ENCODE measurements around the gene SGTA.
A peak's percentile ranks its signal among the peaks of the same experiment; 100 is the strongest.
"Not testable (repeated sequence)": the region's sequence is repeated elsewhere in the genome, so short reads cannot be mapped to it uniquely, and the experiment has no call there.

The SGTA gene

GRCh38 chr19:2792666-2793065 lies 9.6 kb upstream of the SGTA start:
- not testable (repeated sequence) for DNase-seq

GRCh38 chr19:2791876-2792275 lies 8.8 kb upstream of the SGTA start:
- no peak for DNase-seq

- DNase-seq, result no peak
Observed at GRCh38 chr19:2791440-2791839, 8.4 kb upstream of the SGTA start.

- DNase-seq, result no peak
Observed at GRCh38 chr19:2790557-2791271, 7.6 kb upstream of the SGTA start.

GRCh38 chr19:2790194-2790556 lies 7.1 kb upstream of the SGTA start:
- no peak for DNase-seq

DNA sequence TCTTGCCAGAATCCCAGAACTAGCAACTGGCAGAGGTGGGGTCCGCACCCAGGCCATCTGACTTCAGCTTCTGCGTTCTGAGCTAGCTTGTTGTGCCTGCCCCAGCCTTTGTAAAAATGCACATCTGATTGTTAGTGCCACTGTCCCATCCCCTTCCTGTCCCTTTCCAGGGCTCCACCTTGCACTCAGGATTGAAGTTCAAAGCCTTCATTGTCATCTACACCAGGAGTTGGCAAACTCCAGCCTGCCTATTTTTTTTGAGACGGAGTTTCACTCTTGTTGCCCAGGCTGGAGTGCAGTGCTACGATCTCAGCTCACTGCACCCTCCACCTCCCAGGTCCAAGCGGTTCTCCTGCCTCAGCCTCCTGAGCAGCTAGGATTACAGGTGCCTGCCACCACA lies 5.2 kb upstream of the SGTA start:
- DNase-seq, result no peak

DNA sequence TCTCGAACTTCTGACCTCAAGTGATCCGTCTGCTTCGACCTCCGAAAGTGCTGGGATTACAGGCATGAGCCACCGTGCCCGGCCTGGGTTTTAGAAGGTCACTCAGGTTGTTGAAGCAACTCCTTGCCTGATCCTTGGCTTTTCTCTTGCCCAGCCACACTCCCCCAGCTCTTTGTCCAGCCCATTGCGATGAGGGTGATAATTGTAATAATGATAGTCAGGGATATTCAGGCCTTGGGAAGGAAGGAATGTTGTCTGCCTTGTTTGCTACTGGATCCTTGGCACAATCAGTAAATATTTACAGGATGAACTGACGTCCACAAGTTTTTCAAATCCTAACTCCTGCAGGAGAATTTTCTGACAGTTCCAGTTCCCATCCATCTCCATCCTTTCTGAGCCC lies 4.0 kb upstream of the SGTA start:
- no peak for DNase-seq

DNA sequence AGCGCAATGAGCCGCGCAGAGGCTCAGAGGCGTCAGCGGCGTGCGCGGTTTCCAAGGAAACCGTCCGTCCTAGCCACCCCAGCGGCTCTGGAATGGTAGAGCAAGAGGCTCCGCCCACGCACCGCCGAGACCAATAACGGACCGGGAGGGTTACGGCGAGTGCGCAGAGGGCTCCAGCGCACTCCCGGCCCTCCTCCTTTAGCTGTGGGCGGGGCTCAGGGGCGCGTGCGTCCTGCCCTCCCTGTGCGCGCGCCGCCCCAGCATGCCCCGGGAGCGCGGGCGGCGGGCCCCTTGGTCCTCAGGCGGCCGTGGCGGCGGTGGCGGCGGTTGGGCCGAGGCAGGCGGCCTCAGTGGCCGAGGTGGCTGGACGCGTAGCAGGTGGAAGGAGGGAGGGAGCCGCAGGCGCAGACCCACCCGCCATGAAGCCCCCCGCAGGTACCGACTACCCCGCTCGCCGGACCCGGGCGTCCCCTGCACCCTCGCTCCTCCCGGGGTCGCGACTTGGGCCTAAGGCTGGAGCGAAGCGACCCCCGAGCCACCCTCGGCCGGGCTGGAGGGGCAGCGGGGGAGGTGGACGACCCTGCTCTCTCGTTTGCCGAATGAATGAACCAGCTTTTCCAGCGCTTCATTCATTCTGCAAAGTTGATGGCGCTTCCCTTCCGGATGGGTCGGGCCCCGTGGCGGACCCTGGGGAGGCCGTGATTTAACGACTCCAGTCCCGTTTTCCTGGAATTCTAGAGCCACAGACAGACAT lies 2.3 kb upstream of the SGTA start, which contains the start of gene THOP1:
Gene THOP1, plus strand, starts transcription at position 260 of the 754 bp plus-strand sequence. Its CDS starts 160 bp downstream, at position 420.
- DNase-seq, result peak; percentile 94

- no peak for DNase-seq
Observed at GRCh38 chr19:2783781-2784145, 690 bp upstream of the SGTA start.

- no peak for DNase-seq
Observed at GRCh38 chr19:2782329-2782935, 641 bp downstream of the SGTA start.

GRCh38 chr19:2780284-2780683 lies 2.8 kb downstream of the SGTA start:
- no peak for DNase-seq

- no peak for DNase-seq
Observed at GRCh38 chr19:2779121-2779740, 3.8 kb downstream of the SGTA start.

DNA sequence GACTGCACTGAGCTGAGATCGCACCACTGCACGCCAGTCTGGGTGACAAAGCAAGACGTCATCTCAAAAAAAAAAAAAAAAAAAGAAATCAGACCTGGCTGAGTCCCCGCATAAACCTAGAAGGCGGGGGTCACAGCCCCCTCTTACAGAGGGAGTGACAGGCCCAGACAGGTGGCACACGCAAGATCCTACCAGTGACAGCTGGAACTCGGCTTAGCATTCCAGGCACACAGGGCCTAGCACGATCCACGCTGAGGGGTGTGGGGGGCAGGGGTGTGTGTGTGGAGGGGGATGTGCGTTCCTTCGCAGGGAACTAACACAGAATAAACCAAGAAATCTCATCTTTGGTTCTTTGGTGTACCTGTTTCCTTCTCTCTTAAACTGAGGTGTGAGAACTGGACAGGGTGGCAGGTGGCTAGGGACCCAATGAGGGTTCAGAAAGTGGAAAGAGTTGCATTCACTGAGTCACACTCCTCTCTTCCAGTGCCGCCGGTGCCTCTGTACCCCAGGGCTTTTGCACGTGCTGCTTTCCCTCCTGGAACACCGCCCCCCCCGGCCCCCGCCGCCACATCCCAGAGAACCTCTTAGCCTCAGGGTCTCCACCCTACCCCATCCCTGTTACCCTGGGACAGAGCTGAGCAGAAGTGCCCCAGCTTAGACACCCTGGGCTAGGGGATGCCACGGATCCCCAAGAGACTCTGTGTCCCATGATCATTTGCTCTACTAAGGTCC lies 5.0 kb downstream of the SGTA start:
- DNase-seq, result no peak

DNA sequence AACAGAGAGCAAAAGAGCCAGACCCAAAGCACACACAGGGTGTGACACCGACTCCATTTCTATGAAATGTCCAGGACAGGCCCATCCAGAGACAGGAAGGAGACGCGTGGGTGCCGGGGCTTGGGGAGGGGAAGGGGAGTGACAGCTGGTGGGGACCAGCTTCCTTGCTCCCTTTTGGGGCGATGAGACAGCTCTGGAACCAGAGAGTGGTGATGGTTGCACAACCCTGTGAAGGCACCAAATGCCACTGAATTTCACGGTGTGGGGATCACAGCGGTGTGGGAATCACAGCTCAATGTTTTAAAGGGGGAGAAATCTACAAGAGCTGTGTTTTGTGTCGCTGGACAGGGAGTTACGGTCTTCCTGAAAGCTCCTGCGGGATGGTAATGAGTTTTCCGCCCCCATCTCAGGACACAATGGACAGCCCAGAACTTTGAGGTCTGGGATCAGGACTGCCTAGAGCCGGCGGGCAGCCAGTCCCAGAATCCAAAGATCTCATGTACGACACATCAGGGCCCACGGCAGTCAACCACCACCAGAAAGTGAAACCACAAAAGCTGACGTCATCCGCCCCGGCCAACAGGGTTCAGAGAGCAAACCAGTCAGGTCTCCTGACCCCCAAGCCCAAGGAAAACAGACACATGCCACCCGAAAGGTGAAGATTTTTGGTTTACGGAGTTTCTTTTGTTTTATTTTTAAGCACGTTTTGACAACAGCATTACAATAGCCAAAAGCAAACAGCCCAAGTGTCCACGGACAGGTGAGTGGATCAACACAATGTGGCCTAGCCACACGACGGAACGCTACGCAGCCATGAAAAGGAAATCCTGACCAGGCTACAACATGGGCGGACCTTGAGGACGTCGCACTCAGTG lies 7.3 kb downstream of the SGTA start:
- no peak for DNase-seq

DNA sequence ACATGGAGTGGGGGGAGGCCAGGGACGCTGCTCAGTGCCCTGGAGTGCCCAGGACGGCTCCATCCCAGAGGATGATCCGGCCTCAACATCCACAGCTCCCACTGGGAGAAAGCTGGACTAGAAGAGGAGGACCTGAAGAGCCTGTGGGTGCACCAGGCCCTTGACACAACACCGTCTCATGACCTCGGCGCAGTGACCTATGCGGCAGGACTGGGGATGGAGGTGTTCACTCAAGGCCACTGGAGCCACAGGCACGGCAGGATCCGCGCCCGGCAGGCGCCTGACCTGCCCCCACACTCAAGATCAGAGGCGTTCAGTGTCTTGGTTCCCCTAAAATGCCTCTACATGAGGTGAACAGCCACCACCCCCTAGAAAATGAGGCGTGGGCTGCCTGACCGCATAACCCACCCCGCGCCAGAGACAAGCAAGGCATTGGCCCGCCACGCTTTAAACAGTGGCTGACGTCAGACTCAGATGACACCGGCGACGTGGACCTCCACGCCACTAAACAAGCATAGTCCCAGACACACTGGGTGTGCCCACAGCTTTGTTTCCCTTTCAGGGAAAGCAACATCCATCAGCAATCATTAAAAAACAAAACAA lies 8.0 kb downstream of the SGTA start:
- DNase-seq, result no peak

DNA sequence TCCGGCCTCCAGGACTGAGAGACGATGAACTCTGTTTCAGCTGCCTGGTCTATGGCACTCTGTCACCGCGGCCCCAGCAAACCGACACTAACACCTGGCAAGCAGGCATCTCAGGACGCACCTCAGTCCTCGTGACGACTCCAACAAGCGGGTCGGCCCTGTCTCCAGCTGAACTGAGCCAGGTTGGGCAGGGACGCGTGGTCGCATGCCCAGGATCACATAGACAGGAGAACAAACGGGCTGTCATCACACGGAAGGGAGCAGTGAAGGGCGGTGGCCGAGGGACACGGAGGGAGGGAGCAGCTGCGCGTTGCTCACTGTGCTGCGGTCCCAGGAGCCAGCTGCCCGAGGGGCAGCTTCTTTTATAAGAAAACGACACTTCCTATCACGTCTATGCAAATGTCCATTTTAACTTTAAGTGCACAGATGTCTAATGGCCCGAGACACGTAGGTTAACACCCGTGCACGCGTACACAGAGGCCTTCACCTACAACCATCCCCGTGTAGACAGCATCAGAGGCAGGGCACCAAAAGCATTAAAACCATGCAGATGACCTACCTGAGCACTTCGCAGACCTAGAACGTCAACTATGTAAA lies 8.9 kb downstream of the SGTA start:
- DNase-seq, result no peak

- DNase-seq, result no peak
Observed at GRCh38 chr19:2771786-2772674, 11.0 kb downstream of the SGTA start.

DNA sequence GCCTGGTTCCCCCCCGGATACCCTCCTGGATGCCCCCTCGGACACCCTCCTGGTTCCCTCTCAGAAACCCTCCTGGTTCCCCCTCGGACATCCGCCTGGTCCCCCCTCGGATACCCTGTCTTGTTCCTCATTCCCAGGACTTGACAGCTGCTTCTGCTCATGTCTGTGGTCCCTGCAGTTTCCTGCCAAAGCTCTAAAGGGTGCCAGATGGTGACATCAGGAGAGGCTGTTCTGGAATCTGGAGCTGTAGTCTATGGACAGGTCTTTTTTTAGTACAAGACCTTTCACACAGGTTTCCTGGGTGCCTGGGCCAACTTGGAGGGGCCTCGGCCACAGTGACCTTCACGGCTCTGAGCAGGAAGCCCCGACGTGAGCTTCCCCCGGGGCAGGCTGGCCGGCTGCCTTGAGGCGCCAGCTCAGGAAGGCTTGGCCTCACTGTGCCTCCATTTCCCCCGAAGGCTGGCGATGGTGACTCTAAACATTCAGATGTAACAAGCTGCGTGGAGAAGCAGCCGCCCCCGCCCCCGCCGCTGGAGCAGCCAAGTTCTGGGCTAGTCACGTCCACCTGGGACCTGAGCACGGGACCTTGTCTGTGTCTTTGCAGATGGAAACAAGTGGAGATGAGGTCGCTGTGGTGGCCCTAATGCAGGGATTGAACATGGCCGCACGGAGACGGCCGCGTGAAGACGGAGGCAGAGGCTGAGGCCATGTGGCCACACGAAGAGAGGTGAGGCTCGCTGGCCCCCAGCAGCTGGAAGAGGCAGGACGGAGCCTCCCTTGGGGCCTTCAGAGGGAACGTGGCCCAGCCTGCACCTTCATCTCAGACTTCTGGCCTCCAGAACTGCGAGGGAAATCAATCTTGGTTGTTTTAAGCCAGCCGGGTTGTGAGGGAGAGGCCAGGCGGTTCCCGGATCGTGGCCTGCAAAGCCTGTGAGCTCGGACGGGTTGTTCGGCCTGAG lies 12.7 kb downstream of the SGTA start:
- no peak for DNase-seq

GRCh38 chr19:2769218-2769617 lies 13.9 kb downstream of the SGTA start:
- no peak for DNase-seq

Measured in T1000 (cell line).